ENCODE measurements around the gene HUWE1. TPM values are rescaled to one million over a fixed set of nuclear protein-coding genes. Genes with fewer than 3 reads are reported as not detected.

The HUWE1 gene
- total RNA-seq, 4 donors from 2014 or later = 152 to 208 (median 186) TPM

DNA sequence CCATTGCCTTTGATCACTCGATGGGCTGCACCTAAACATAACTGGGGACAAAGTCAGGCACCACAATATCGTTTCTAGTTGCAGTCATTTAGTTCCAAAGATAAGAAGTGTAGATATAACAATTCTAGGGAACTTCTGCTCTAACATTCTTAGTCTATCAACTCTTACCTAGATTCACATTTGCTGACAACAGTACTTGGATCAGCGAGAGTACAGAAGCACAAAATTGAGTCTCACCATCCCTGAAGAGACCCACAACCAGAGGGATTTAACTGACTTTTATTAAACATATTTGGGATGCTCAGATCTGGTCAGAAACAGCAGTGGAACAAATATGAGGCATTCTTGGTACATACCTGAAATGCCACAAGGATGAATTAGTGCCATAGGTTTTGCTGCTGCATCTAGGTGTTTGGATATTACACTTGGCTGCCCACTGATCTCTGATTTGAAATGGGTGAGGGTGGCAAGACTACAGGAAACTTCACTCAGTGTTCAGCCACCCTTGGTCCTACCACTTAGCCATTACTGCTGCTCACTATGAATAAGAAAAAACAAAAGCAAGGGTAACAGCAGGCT, 28.9 kb upstream of the HUWE1 start:
- H3K9me3 ChIP-seq = no peaks in the 10 kb centered on the region
- no peaks in the 10 kb centered on the region for H3K36me3 ChIP-seq
- no peak overlapping the region for H3K27ac ChIP-seq
- DNase-seq (ENCODE audit: low spot score in 2 of 2) = no peak
- H3K4me1 ChIP-seq = peaks cover 10% of the 10 kb centered on the region
- no peak for TF ChIP-seq POLR2A (IDR thresholded peaks at IDR 0.05)
- TF ChIP-seq, protein P1, sequence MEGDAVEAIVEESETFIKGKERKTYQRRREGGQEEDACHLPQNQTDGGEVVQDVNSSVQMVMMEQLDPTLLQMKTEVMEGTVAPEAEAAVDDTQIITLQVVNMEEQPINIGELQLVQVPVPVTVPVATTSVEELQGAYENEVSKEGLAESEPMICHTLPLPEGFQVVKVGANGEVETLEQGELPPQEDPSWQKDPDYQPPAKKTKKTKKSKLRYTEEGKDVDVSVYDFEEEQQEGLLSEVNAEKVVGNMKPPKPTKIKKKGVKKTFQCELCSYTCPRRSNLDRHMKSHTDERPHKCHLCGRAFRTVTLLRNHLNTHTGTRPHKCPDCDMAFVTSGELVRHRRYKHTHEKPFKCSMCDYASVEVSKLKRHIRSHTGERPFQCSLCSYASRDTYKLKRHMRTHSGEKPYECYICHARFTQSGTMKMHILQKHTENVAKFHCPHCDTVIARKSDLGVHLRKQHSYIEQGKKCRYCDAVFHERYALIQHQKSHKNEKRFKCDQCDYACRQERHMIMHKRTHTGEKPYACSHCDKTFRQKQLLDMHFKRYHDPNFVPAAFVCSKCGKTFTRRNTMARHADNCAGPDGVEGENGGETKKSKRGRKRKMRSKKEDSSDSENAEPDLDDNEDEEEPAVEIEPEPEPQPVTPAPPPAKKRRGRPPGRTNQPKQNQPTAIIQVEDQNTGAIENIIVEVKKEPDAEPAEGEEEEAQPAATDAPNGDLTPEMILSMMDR (IDR thresholded peaks at IDR 0.05) = no peak
- no peak for TF ChIP-seq POLR2AphosphoS5 (IDR thresholded peaks at IDR 0.05)
- TF ChIP-seq EP300 (IDR thresholded peaks at IDR 0.05) = no peak
- H3K4me3 ChIP-seq = no peak overlapping the region
- no peaks in the 10 kb centered on the region for H3K27me3 ChIP-seq
- 54% methylated on average over 3 of the region's 3 CpGs for WGBS

DNA sequence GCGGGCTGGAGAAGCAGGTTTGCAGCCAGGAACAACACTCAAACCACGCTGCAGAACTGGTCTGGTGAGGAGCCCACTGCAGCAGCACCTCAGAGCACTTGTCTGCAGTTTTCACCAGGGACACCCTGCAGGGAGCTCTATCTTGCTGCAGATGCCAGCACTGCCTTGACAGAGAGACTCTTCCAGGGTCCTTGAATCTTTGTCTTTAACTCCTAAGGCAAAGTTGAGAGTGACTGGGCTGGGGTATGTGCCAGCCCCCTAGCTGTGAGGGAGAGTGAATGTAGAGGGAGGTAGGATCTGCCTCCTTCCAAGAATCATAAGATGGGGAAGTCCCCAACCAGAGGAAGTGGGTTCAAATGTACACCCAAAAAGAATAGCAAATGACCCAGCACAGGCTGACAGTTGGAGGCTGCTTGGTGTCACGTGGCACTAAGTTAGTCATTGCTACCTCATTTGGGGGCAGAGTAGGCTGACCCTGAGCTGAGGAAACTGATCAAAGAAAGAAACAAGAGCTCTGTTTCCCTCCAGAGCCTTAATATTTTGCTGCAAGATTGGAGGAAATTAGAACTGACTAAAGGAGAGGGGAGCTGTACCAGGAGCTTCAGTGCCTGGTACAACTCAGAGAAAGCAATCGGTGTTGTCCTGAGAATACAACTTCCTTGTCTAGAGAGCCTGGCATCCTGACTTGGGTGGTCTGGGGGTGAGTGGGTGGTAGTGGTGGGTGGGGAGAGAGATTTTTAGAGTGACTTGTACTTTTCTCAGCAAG, 28.2 kb upstream of the HUWE1 start:
- Histone ChIP-seq H3K4me1 (peaks cover 10% of the 10 kb centered on the region), H3K27me3 (no peaks in the 10 kb centered on the region), H3K4me3 (no peak overlapping the region), H3K36me3 (no peaks in the 10 kb centered on the region), H3K9me3 (no peaks in the 10 kb centered on the region), H3K27ac (peak overlapping the region; percentile 14)
- no peak for DNase-seq (ENCODE audit: low spot score in 2 of 2)
- no peak for TF ChIP-seq POLR2A (IDR thresholded peaks at IDR 0.05)
- TF ChIP-seq, protein P1 (IDR thresholded peaks at IDR 0.05) = no peak
- no peak for TF ChIP-seq POLR2AphosphoS5 (IDR thresholded peaks at IDR 0.05)
- no peak for TF ChIP-seq EP300 (IDR thresholded peaks at IDR 0.05)
- 29% methylated on average over 4 of the region's 4 CpGs for WGBS

DNA sequence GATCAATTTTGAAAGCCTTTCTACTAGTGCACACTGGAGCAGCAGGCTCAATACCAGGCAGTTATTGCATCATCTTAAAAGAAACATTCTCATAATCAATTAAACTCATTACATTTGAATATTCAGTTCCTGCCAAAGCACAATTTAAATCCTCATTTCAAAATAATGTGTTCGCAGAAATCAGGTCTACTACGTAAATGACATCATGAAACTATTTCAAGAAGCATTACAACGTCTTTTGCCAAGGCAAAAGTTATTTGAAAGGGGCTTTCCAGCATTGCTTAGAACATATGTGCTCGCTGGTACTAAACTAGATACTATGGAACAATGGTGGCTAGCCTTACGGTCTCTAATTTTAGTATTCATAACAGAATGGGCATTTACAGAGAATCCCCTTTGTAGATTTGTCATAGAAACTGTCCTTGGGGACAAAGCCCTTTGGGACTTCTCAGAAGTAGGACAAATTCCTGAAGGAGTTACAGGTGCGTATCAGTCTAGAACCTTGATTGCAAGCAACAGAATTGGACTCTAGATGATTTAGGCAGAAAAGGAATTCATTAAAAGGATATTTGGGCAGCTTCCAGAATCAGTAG, 27.6 kb upstream of the HUWE1 start:
- TF ChIP-seq EP300 (IDR thresholded peaks at IDR 0.05) (no peak), POLR2A (IDR thresholded peaks at IDR 0.05) (no peak), POLR2AphosphoS5 (IDR thresholded peaks at IDR 0.05) (no peak)
- 55% methylated on average over 6 of the region's 6 CpGs for WGBS
- Histone ChIP-seq H3K27me3 (no peaks in the 10 kb centered on the region), H3K9me3 (no peaks in the 10 kb centered on the region), H3K4me3 (no peak overlapping the region), H3K27ac (no peak overlapping the region), H3K36me3 (no peaks in the 10 kb centered on the region), H3K4me1 (peaks cover 10% of the 10 kb centered on the region)
- DNase-seq (ENCODE audit: low spot score in 2 of 2) = no peak

DNA sequence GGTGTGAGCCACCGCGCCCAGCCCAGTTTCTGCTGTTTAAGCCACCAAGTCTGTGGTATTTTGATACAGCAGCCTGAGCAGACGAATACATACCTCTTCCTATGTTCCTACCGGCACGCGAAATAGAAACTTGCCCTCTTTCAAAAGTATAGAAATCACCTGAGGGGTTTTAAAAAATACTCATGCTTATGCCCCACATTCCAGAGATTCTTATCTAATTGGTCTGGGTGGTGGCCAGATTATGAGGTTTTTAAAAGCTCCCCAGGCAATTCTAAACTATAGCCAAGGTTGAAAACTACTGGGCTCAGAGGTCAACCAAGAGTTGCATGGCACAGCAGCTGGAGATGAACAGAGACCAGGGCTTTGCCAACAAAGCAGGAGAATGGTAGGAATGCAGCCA, 24.9 kb upstream of the HUWE1 start:
- peaks cover 10% of the 10 kb centered on the region for H3K4me1 ChIP-seq
- no peaks in the 10 kb centered on the region for H3K36me3 ChIP-seq
- DNase-seq (ENCODE audit: low spot score in 2 of 2) = no peak
- H3K9me3 ChIP-seq = no peaks in the 10 kb centered on the region
- TF ChIP-seq POLR2AphosphoS5 (IDR thresholded peaks at IDR 0.05) = no peak
- TF ChIP-seq EP300 (IDR thresholded peaks at IDR 0.05) = no peak
- TF ChIP-seq POLR2A (IDR thresholded peaks at IDR 0.05) = no peak
- TF ChIP-seq, protein P1 (IDR thresholded peaks at IDR 0.05) = no peak
- no peaks in the 10 kb centered on the region for H3K27me3 ChIP-seq
- WGBS = 50% methylated on average over 6 of the region's 6 CpGs
- H3K4me3 ChIP-seq = no peak overlapping the region
- H3K27ac ChIP-seq = no peak overlapping the region

DNA sequence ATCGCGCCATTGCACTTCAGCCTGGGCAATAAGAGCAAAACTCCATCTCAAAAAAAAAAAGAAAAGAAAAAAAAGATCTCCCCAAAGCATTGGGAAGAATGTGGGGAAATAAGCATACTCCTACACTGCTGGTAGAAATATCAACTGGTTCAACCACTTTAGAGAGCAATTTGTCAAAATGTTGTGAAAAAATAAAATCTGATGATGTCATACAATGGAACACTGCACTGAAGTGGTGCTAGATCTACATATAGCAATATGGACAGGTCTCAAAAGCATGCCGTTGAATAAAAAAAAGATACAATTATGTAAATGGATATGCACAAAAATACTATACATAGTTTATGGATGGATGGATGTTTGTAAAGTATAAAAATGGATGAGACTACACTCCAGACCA, 18.3 kb upstream of the HUWE1 start:
- WGBS = 97% methylated on average over 3 of the region's 3 CpGs
- no peaks in the 10 kb centered on the region for H3K4me1 ChIP-seq
- H3K27ac ChIP-seq = no peak overlapping the region
- no peaks in the 10 kb centered on the region for H3K36me3 ChIP-seq
- TF ChIP-seq, protein P1 (IDR thresholded peaks at IDR 0.05) = no peak
- TF ChIP-seq EP300 (IDR thresholded peaks at IDR 0.05) (no peak), POLR2AphosphoS5 (IDR thresholded peaks at IDR 0.05) (no peak), POLR2A (IDR thresholded peaks at IDR 0.05) (no peak)
- no peak overlapping the region for H3K4me3 ChIP-seq
- no peaks in the 10 kb centered on the region for H3K9me3 ChIP-seq
- DNase-seq (ENCODE audit: low spot score in 2 of 2) = no peak
- H3K27me3 ChIP-seq = no peaks in the 10 kb centered on the region

Data from suprapubic skin (tissue), 4 donors.